ENCODE measurements around the gene LGR6. TPM values are rescaled to one million over a fixed set of nuclear protein-coding genes. Genes with fewer than 3 reads are reported as not detected.

Gene LGR6
- total and polyA plus RNA-seq, 2 of the 4 experiments (the other 2 are of a cell fraction), result not detected

DNA sequence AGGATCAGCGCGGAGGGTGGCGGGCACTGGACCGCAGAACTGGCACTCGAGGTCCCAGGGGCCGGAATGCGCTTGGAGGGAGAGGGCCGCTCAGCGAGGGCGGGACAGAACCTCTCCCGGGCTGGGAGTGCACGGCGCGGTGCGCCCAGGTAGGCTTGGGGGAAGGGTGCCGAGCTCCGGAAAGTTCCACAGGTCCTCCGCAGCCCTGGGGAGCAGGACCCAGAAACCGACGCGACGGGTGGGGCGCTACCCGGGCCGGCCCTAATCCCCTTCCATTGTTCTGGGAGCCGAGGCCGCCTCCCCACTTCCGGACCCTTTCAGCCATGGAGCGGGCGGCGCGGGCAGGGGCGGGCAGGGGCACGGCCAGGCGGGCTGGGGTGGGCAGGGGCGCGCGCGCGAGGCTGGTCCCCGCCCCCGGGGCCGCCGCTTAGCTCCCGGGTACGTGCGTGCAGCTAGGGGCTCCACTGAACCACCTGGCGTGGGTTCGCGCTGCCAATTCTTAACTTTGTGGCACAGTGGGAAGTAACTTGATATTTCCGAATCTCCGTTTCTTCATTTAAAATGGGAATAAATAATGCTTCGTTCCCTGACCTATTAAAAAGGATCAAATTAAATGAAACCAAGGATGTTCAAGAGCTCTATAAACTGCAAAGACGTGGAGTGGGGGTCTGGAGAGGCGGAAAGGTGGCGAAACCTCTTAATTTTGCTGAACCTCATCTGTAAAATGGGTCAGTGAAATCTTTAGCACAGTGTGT lies 20.7 kb downstream of the LGR6 start:
- Histone ChIP-seq H2AK9ac (replicated peaks; ENCODE audit: low read depth, low read length, poor library complexity) (no peak overlapping the region), H2AK5ac (ENCODE audit: low read depth, low read length) (no peak overlapping the region), H4K20me1 (ENCODE audit: insufficient read depth, low read length) (no peaks in the 10 kb centered on the region), H2BK15ac (ENCODE audit: low read depth, low read length) (no peak overlapping the region), H3K23ac (ENCODE audit: low read depth, low read length) (no peak overlapping the region), H4K91ac (ENCODE audit: insufficient read depth, low read depth, low read length) (no peak overlapping the region), H2BK20ac (ENCODE audit: low read depth, low read length) (no peak overlapping the region), H3K79me1 (ENCODE audit: low read depth in 1 of 2, low read length in 2 of 2) (no peaks in the 10 kb centered on the region), H3K36me3 (ENCODE audit: control insufficient read depth, insufficient read depth, low read length) (no peaks in the 10 kb centered on the region), H3K4ac (ENCODE audit: low read depth, low read length) (no peak overlapping the region), H3K4me2 (ENCODE audit: low read depth, low read length) (no peak overlapping the region; the same call in 1 of the 2 replicates), H3K4me1 (ENCODE audit: control insufficient read depth, insufficient read depth, low read length) (no peaks in the 10 kb centered on the region; the same call in 1 of the 2 replicates), H2AFZ (replicated peaks; ENCODE audit: low read length, poor library complexity) (peak overlapping the region; percentile 49), H4K8ac (ENCODE audit: low read depth in 2 of 2, low read length in 2 of 2) (no peak overlapping the region), H2BK5ac (ENCODE audit: low read depth, low read length, poor library complexity, severe bottlenecking) (no peak overlapping the region), H3K4me3 (ENCODE audit: insufficient read depth, low read depth, low read length) (no peak overlapping the region), H3K9me1 (ENCODE audit: insufficient read depth, low read length) (no peaks in the 10 kb centered on the region), H2BK120ac (ENCODE audit: low read depth, low read length) (no peak overlapping the region), H3K9me3 (ENCODE audit: control insufficient read depth, insufficient read depth, low read length) (no peaks in the 10 kb centered on the region), H3K18ac (ENCODE audit: low read depth, low read length) (no peak overlapping the region), H4K5ac (ENCODE audit: low read depth, low read length) (no peak overlapping the region), H3K27me3 (ENCODE audit: control insufficient read depth, insufficient read depth, low read length) (peaks cover 92% of the 10 kb centered on the region), H3K14ac (replicated peaks; ENCODE audit: low read depth, low read length) (no peak overlapping the region), H3K9ac (ENCODE audit: low read depth, low read length) (no peak overlapping the region), H3K27ac (ENCODE audit: insufficient read depth, low read length) (no peak overlapping the region), H3K56ac (ENCODE audit: extremely low read depth, insufficient read depth, low read length) (no peak overlapping the region)
- no peak for TF ChIP-seq NFE2L2 (IDR thresholded peaks at IDR 0.05; ENCODE audit: low read depth, low read length)
- TF ChIP-seq CEBPB (IDR thresholded peaks at IDR 0.05; ENCODE audit: low read depth, low read length), result no peak
- TF ChIP-seq, protein P1, sequence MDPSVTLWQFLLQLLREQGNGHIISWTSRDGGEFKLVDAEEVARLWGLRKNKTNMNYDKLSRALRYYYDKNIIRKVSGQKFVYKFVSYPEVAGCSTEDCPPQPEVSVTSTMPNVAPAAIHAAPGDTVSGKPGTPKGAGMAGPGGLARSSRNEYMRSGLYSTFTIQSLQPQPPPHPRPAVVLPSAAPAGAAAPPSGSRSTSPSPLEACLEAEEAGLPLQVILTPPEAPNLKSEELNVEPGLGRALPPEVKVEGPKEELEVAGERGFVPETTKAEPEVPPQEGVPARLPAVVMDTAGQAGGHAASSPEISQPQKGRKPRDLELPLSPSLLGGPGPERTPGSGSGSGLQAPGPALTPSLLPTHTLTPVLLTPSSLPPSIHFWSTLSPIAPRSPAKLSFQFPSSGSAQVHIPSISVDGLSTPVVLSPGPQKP (IDR thresholded peaks at IDR 0.05; ENCODE audit: borderline replicate concordance, low read depth, low read length), result no peak
- no peak for TF ChIP-seq BHLHE40 (IDR thresholded peaks at IDR 0.05; ENCODE audit: low read depth, low read length)
- TF ChIP-seq RCOR1 (IDR thresholded peaks at IDR 0.05; ENCODE audit: insufficient replicate concordance, low read length), result no peak
- no peak for TF ChIP-seq MAFK (IDR thresholded peaks at IDR 0.05; ENCODE audit: low read depth, low read length)
- dilution Hi-C loops (cut with HindIII; ENCODE audit: low sequenced_read_pairs, unreplicated experiment) (no loop called here), intact Hi-C loops (cut with micrococcal nuclease) (no loop called here), in situ Hi-C loops (cut with MboI; ENCODE audit: low sequenced_read_pairs) (no loop called here)
- ChIA-PET POLR2A (ENCODE audit: unreplicated experiment) (no interaction called here), CTCF (interaction anchor here (1.7 kb wide), 1 partner anchor 21 kb away, joined by 5 read pairs; no protein-coding TSS in a partner anchor)
- ATAC-seq (ENCODE audit: low read depth), result no peak
- 8% methylated on average over 31 of the region's 56 CpGs; no CpG with 5 or more reads in 1 of the 2 experiments for WGBS, 2 experiments (ENCODE audit: extremely low coverage in 2 of 2, insufficient read length in 1 of 2)
- DNase-seq, result no peak
- BruUV-seq (replicated peaks), result no TSS peak
